ENCODE data around the gene DISC1. TPM values are rescaled to one million over a fixed set of nuclear protein-coding genes. Genes with fewer than 3 reads are reported as not detected.
"Not testable (repeated sequence)": the region's sequence is repeated elsewhere in the genome, so short reads cannot be mapped to it uniquely, and the experiment has no call there.

DISC1 gene
- total and polyA plus RNA-seq, 7 experiments from 2014 or later: 7.8 to 33.8 (median 17.1) TPM

- DNase-seq (no peak), ATAC-seq (no peak)
- peaks cover 5 to 66% (median 49%) of the 10 kb centered on the region in 7 donors for H3K4me1 Mint-ChIP-seq
- no peak overlapping the region for H3K27ac ChIP-seq (ENCODE audit: low read depth, low read length)
- no peaks in the 10 kb centered on the region for H3K27me3 ChIP-seq (ENCODE audit: control insufficient read depth in 2 of 2, insufficient read depth in 2 of 2, low read length in 2 of 2)
- H3K36me3 ChIP-seq (ENCODE audit: control insufficient read depth in 2 of 3, insufficient read depth in 3 of 3, low read length in 3 of 3): no peaks in the 10 kb centered on the region
- intact Hi-C loops (cut with micrococcal nuclease): loop anchor here in 1 of 2 donors (1.0 kb wide), 1 partner anchor 9 kb away; no protein-coding TSS in a partner anchor
- peaks cover 0 to 6% (median 0%) of the 10 kb centered on the region in 11 donors for H3K9me3 Mint-ChIP-seq
- peaks cover 5 to 38% (median 18%) of the 10 kb centered on the region in 5 donors for H3K36me3 Mint-ChIP-seq
- ChIA-PET CTCF (no interaction called here), POLR2A (no interaction called here)
- H3K4me3 ChIP-seq (ENCODE audit: low read length): no peak overlapping the region
- H3K4me1 ChIP-seq (ENCODE audit: control insufficient read depth in 2 of 2, insufficient read depth in 2 of 2, low read length in 2 of 2): no peaks in the 10 kb centered on the region
- H3K4me3 Mint-ChIP-seq: no peak overlapping the region
- no peaks in the 10 kb centered on the region for H3K9me3 ChIP-seq (ENCODE audit: control insufficient read depth in 2 of 3, low read length in 3 of 3)
- H3K27ac Mint-ChIP-seq: peak overlapping the region in 2 of 9 donors; percentile 25 to 26
- no peaks in the 10 kb centered on the region for H3K27me3 Mint-ChIP-seq
These were observed 9.6 kb downstream of the DISC1 start for GRCh38 chr1:231636157-231636556.

- H3K9me3 ChIP-seq (ENCODE audit: control insufficient read depth in 2 of 3, low read length in 3 of 3); H3K27me3 ChIP-seq (ENCODE audit: control insufficient read depth in 2 of 2, insufficient read depth in 2 of 2, low read length in 2 of 2); H3K4me3 Mint-ChIP-seq; POLR2A ChIA-PET; DNase-seq; H3K27me3 Mint-ChIP-seq; H3K27ac Mint-ChIP-seq; CTCF ChIA-PET; H3K4me3 ChIP-seq (ENCODE audit: low read length); H3K27ac ChIP-seq (ENCODE audit: low read depth, low read length); H3K9me3 Mint-ChIP-seq; ATAC-seq; H3K4me1 ChIP-seq (ENCODE audit: control insufficient read depth in 2 of 2, insufficient read depth in 2 of 2, low read length in 2 of 2); H3K36me3 ChIP-seq (ENCODE audit: control insufficient read depth in 2 of 3, insufficient read depth in 3 of 3, low read length in 3 of 3): not testable (repeated sequence)
- peaks cover 6 to 40% (median 20%) of the 10 kb centered on the region in 5 donors for H3K36me3 Mint-ChIP-seq
- intact Hi-C loops (cut with micrococcal nuclease): loop anchor here in 1 of 2 donors (1.0 kb wide), 1 partner anchor 10 kb away; no protein-coding TSS in a partner anchor
- H3K4me1 Mint-ChIP-seq: peaks cover 5 to 70% (median 53%) of the 10 kb centered on the region in 7 donors
These were observed 10.3 kb downstream of the DISC1 start for GRCh38 chr1:231636922-231637321.

GRCh38 chr1:231638647-231639046, 12.1 kb downstream of the DISC1 start:
- peak overlapping the region in 3 of 9 donors; percentile 21 to 40 (median 32) for H3K27ac Mint-ChIP-seq
- Histone ChIP-seq H3K36me3 (ENCODE audit: control insufficient read depth in 2 of 3, insufficient read depth in 3 of 3, low read length in 3 of 3) (no peaks in the 10 kb centered on the region), H3K27ac (ENCODE audit: low read depth, low read length) (no peak overlapping the region), H3K27me3 (ENCODE audit: control insufficient read depth in 2 of 2, insufficient read depth in 2 of 2, low read length in 2 of 2) (no peaks in the 10 kb centered on the region), H3K9me3 (ENCODE audit: control insufficient read depth in 2 of 3, low read length in 3 of 3) (no peaks in the 10 kb centered on the region), H3K4me3 (ENCODE audit: low read length) (no peak overlapping the region), H3K4me1 (ENCODE audit: control insufficient read depth in 2 of 2, insufficient read depth in 2 of 2, low read length in 2 of 2) (no peaks in the 10 kb centered on the region)
- peaks cover 0 to 6% (median 0%) of the 10 kb centered on the region in 11 donors for H3K9me3 Mint-ChIP-seq
- ATAC-seq (no peak), DNase-seq (no peak)
- peaks cover 6 to 36% (median 20%) of the 10 kb centered on the region in 5 donors for H3K36me3 Mint-ChIP-seq
- ChIA-PET CTCF (no interaction called here), POLR2A (no interaction called here)
- intact Hi-C loops (cut with micrococcal nuclease): no loop called here
- H3K4me1 Mint-ChIP-seq: peaks cover 7 to 72% (median 62%) of the 10 kb centered on the region in 7 donors
- no peaks in the 10 kb centered on the region for H3K27me3 Mint-ChIP-seq
- no peak overlapping the region for H3K4me3 Mint-ChIP-seq

GRCh38 chr1:231639819-231640218, 13.2 kb downstream of the DISC1 start:
- ChIA-PET CTCF (no interaction called here), POLR2A (interaction anchor here (1.0 kb wide), 1 partner anchor 8 kb away, joined by 3 read pairs; no protein-coding TSS in a partner anchor)
- Mint-ChIP-seq H3K4me1 (peaks cover 7 to 80% (median 68%) of the 10 kb centered on the region in 7 donors), H3K27ac (peak overlapping the region in 4 of 9 donors; percentile 21 to 46 (median 31)), H3K36me3 (peaks cover 6 to 32% (median 20%) of the 10 kb centered on the region in 5 donors), H3K27me3 (no peaks in the 10 kb centered on the region), H3K4me3 (no peak overlapping the region), H3K9me3 (peaks cover 0 to 6% (median 0%) of the 10 kb centered on the region in 11 donors)
- no peak for DNase-seq
- no peaks in the 10 kb centered on the region for H3K27me3 ChIP-seq (ENCODE audit: control insufficient read depth in 2 of 2, insufficient read depth in 2 of 2, low read length in 2 of 2)
- no peak overlapping the region for H3K4me3 ChIP-seq (ENCODE audit: low read length)
- no peak overlapping the region for H3K27ac ChIP-seq (ENCODE audit: low read depth, low read length)
- intact Hi-C loops (cut with micrococcal nuclease): no loop called here
- H3K36me3 ChIP-seq (ENCODE audit: control insufficient read depth in 2 of 3, insufficient read depth in 3 of 3, low read length in 3 of 3): no peaks in the 10 kb centered on the region
- no peak for ATAC-seq
- H3K4me1 ChIP-seq (ENCODE audit: control insufficient read depth in 2 of 2, insufficient read depth in 2 of 2, low read length in 2 of 2): no peaks in the 10 kb centered on the region
- H3K9me3 ChIP-seq (ENCODE audit: control insufficient read depth in 2 of 3, low read length in 3 of 3): no peaks in the 10 kb centered on the region

- peaks cover 7 to 68% (median 63%) of the 10 kb centered on the region in 7 donors for H3K4me1 Mint-ChIP-seq
- H3K27ac Mint-ChIP-seq: peak overlapping the region in 3 of 9 donors; percentile 13 to 79 (median 14)
- H3K9me3 ChIP-seq (ENCODE audit: control insufficient read depth in 2 of 3, low read length in 3 of 3); intact Hi-C loops (cut with micrococcal nuclease); H3K9me3 Mint-ChIP-seq; H3K4me3 ChIP-seq (ENCODE audit: low read length); H3K36me3 ChIP-seq (ENCODE audit: control insufficient read depth in 2 of 3, insufficient read depth in 3 of 3, low read length in 3 of 3); DNase-seq; H3K27me3 Mint-ChIP-seq; H3K27ac ChIP-seq (ENCODE audit: low read depth, low read length); H3K4me1 ChIP-seq (ENCODE audit: control insufficient read depth in 2 of 2, insufficient read depth in 2 of 2, low read length in 2 of 2); ATAC-seq; H3K27me3 ChIP-seq (ENCODE audit: control insufficient read depth in 2 of 2, insufficient read depth in 2 of 2, low read length in 2 of 2); POLR2A ChIA-PET: not testable (repeated sequence)
- H3K4me3 Mint-ChIP-seq: peak overlapping the region in 5 of 10 donors; percentile 19 to 57 (median 49)
- peaks cover 6 to 31% (median 16%) of the 10 kb centered on the region in 5 donors for H3K36me3 Mint-ChIP-seq
- CTCF ChIA-PET: interaction anchor here (1.3 kb wide), 1 partner anchor 10 kb away, joined by 3 read pairs; no protein-coding TSS in a partner anchor
These were observed 14.9 kb downstream of the DISC1 start for GRCh38 chr1:231641444-231641843.

GRCh38 chr1:231642061-231642460, 15.5 kb downstream of the DISC1 start:
- H3K4me3 Mint-ChIP-seq; H3K4me1 ChIP-seq (ENCODE audit: control insufficient read depth in 2 of 2, insufficient read depth in 2 of 2, low read length in 2 of 2); H3K27me3 ChIP-seq (ENCODE audit: control insufficient read depth in 2 of 2, insufficient read depth in 2 of 2, low read length in 2 of 2); ATAC-seq; intact Hi-C loops (cut with micrococcal nuclease); POLR2A ChIA-PET; H3K27me3 Mint-ChIP-seq; H3K9me3 ChIP-seq (ENCODE audit: control insufficient read depth in 2 of 3, low read length in 3 of 3); H3K4me3 ChIP-seq (ENCODE audit: low read length); H3K27ac ChIP-seq (ENCODE audit: low read depth, low read length); DNase-seq; H3K27ac Mint-ChIP-seq; H3K36me3 ChIP-seq (ENCODE audit: control insufficient read depth in 2 of 3, insufficient read depth in 3 of 3, low read length in 3 of 3): not testable (repeated sequence)
- Mint-ChIP-seq H3K9me3 (peaks cover 0 to 12% (median 0%) of the 10 kb centered on the region in 11 donors), H3K4me1 (peaks cover 7 to 74% (median 63%) of the 10 kb centered on the region in 7 donors), H3K36me3 (peaks cover 6 to 34% (median 16%) of the 10 kb centered on the region in 5 donors)
- CTCF ChIA-PET: interaction anchor here (1.3 kb wide), 1 partner anchor 10 kb away, joined by 3 read pairs; no protein-coding TSS in a partner anchor

- no peaks in the 10 kb centered on the region for H3K4me1 ChIP-seq (ENCODE audit: control insufficient read depth in 2 of 2, insufficient read depth in 2 of 2, low read length in 2 of 2)
- ChIA-PET POLR2A (no interaction called here), CTCF (interaction anchor here (0.6 to 1.3 kb wide), 2 partner anchors 11 to 114 kb away, joined by 3 read pairs; no protein-coding TSS in a partner anchor)
- Mint-ChIP-seq H3K4me3 (peak overlapping the region in 1 of 10 donors; percentile 35), H3K36me3 (peaks cover 6 to 32% (median 14%) of the 10 kb centered on the region in 5 donors), H3K27ac (peak overlapping the region in 7 of 9 donors; percentile 3 to 81 (median 37)), H3K4me1 (peaks cover 7 to 75% (median 63%) of the 10 kb centered on the region in 7 donors), H3K9me3 (peaks cover 0 to 12% (median 2%) of the 10 kb centered on the region in 11 donors), H3K27me3 (no peaks in the 10 kb centered on the region)
- no peaks in the 10 kb centered on the region for H3K9me3 ChIP-seq (ENCODE audit: control insufficient read depth in 2 of 3, low read length in 3 of 3)
- intact Hi-C loops (cut with micrococcal nuclease): no loop called here
- no peaks in the 10 kb centered on the region for H3K36me3 ChIP-seq (ENCODE audit: control insufficient read depth in 2 of 3, insufficient read depth in 3 of 3, low read length in 3 of 3)
- no peak overlapping the region for H3K27ac ChIP-seq (ENCODE audit: low read depth, low read length)
- DNase-seq (no peak), ATAC-seq (no peak)
- no peaks in the 10 kb centered on the region for H3K27me3 ChIP-seq (ENCODE audit: control insufficient read depth in 2 of 2, insufficient read depth in 2 of 2, low read length in 2 of 2)
- H3K4me3 ChIP-seq (ENCODE audit: low read length): no peak overlapping the region
These were observed 16.0 kb downstream of the DISC1 start for GRCh38 chr1:231642618-231643017.
